Fibroblast of peridontal ligament (primary cell): Measurements from ENCODE around the gene ADAMTS4.

ENCODE experiments used
- DNase-seq: peaks from one replicate; pipeline ENCODE4 v3.0.0-alpha.2; 2010; ENCODE audit errors: extremely low read depth

Gene ADAMTS4

GRCh38 chr1:161172776-161173376 is 26.0 kb downstream of the ADAMTS4 start:
- peak; percentile 100 for DNase-seq

GRCh38 chr1:161172349-161172748 is 26.5 kb downstream of the ADAMTS4 start:
- no peak for DNase-seq

GRCh38 chr1:161171696-161172095 is 27.2 kb downstream of the ADAMTS4 start:
- no peak for DNase-seq

- no peak for DNase-seq
These were observed 27.7 kb downstream of the ADAMTS4 start for GRCh38 chr1:161171191-161171590.

GRCh38 chr1:161168906-161169305 is 29.9 kb downstream of the ADAMTS4 start:
- DNase-seq, result no peak

- no peak for DNase-seq
These were observed 31.9 kb downstream of the ADAMTS4 start for GRCh38 chr1:161166669-161167548.

- DNase-seq, result peak; percentile 97
These were observed 32.8 kb downstream of the ADAMTS4 start, which contains the start of gene PPOX for GRCh38 chr1:161165742-161166668. PPOX (plus strand) TSS chr1:161166426; CDS start chr1:161166848, 422 bp downstream.

GRCh38 chr1:161164901-161165610 is 33.8 kb downstream of the ADAMTS4 start:
- no peak for DNase-seq

- DNase-seq, result no peak
These were observed 35.1 kb downstream of the ADAMTS4 start for GRCh38 chr1:161163793-161164192.

- no peak for DNase-seq
These were observed 36.0 kb downstream of the ADAMTS4 start for GRCh38 chr1:161162806-161163205.

GRCh38 chr1:161162052-161162451 is 36.8 kb downstream of the ADAMTS4 start:
- no peak for DNase-seq

GRCh38 chr1:161161652-161162051 is 37.2 kb downstream of the ADAMTS4 start:
- DNase-seq, result no peak

GRCh38 chr1:161160671-161161145 is 38.1 kb downstream of the ADAMTS4 start:
- no peak for DNase-seq

GRCh38 chr1:161159913-161160243 is 39.0 kb downstream of the ADAMTS4 start:
- DNase-seq, result no peak

GRCh38 chr1:161159087-161159912 is 39.6 kb downstream of the ADAMTS4 start, which contains the start of gene USP21:
USP21 (plus strand) TSS chr1:161159500; CDS start chr1:161160641, 1,141 bp downstream.
- DNase-seq, result peak; percentile 87

- DNase-seq, result no peak
These were observed 40.4 kb downstream of the ADAMTS4 start for GRCh38 chr1:161158316-161159010.

GRCh38 chr1:161157867-161158266 is 41.0 kb downstream of the ADAMTS4 start:
- no peak for DNase-seq

GRCh38 chr1:161153682-161154337 is 45.0 kb downstream of the ADAMTS4 start, which contains the start of gene UFC1:
UFC1 (plus strand) TSS chr1:161153978; CDS start chr1:161153998, 20 bp downstream.
- peak; percentile 93 for DNase-seq

GRCh38 chr1:161153176-161153575 is 45.7 kb downstream of the ADAMTS4 start:
- no peak for DNase-seq
